Frontal cortex (tissue), 4 donors: Measurements from ENCODE around the gene TSPAN15. TPM values are rescaled to one million over a fixed set of nuclear protein-coding genes. Genes with fewer than 3 reads are reported as not detected.

Experiments
- DNase-seq, 2 donors: peaks; one replicate each; pipeline ENCODE4 v3.0.0; 2012; ENCODE audit warnings: low spot score in 2 of 2
- FAIRE-seq: peaks from 2 replicates; lab custom pipeline; 2012; peaks lifted over from hg19 to GRCh38; lab: Jason Lieb, UNC
- total RNA-seq: library from RNA; depleted of rRNA; stranded (reverse); fragments of >200 nt; gene quantifications from one replicate; pipeline ENCODE4 v1.2.3, GENCODE V29; 2014
- donor health status: control.
- donor health status: control.
- donor health status: control.

The TSPAN15 gene
- total RNA-seq, 1 donor from 2014 or later: 5.7 TPM

DNA sequence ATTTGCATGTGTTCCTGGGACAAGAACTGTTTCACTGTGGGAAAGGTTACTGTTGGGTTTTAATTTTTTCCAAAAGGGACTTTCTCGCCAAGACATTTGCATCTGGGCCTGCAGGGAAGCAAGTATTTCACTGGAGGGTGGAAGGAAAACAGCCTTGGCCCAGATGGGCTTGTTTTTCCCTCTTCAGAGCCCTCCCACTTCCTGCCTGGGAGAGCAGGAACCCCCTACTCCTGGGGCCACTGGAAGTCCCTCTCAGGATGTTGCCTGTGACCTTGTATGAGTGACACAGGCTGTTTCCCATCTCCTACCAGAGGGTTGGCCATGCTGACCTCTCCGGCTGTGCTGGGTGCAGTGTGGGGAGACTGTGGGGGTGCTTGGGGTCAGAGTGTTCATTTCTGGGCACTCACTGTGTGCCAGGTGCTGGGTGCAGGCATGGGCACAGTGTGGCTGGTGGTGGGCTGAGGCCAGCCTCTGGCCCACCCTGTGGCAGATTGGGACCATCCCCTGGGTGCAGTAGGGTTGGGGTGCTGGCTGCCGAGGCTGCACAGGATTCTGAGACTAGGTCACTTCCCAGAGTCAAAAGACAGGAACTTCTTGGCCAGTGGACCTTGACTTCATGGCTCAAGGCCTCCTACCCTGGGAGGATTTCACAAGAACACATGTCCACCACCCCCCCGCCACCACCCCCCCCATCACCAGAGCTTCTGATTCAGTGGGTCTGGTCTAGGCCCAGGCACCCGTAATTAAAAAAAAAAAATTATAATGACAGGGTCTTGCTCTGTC is 10.2 kb downstream of the TSPAN15 start:
- DNase-seq: no peak
- no peak for FAIRE-seq

- FAIRE-seq: no peak
- no peak for DNase-seq
Measured at GRCh38 chr10:69463886-69464285, 12.6 kb downstream of the TSPAN15 start.

DNA sequence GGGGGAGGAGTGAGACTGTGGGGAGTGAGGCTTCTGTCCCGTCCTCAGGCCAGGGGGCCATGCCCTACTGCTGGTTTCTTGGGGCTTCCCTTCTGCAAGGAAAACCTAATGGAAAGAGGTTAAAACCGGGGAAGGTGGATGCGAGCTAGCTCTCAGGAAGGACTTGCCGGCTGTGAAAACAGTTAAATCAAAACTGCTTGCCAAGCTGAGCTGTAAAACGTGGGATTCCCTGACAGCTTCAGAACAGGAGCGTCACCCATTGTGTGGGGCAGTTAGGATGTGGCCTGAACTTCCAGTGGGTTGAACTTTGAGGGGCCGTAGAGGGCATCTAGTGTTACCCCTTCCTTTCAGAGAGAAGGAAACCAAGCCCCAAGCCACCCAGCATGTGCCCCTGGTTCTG is 13.1 kb downstream of the TSPAN15 start:
- FAIRE-seq (no peak), DNase-seq (no peak)

GRCh38 chr10:69464801-69465401 is 13.6 kb downstream of the TSPAN15 start:
- no peak for FAIRE-seq
- peak; percentile 33 to 54 for DNase-seq

GRCh38 chr10:69465457-69466157 is 14.3 kb downstream of the TSPAN15 start:
- DNase-seq: no peak
- no peak for FAIRE-seq

GRCh38 chr10:69466158-69466490 is 14.9 kb downstream of the TSPAN15 start:
- no peak for FAIRE-seq
- DNase-seq: no peak

GRCh38 chr10:69466689-69467088 is 15.4 kb downstream of the TSPAN15 start:
- FAIRE-seq: no peak
- DNase-seq: no peak

DNA sequence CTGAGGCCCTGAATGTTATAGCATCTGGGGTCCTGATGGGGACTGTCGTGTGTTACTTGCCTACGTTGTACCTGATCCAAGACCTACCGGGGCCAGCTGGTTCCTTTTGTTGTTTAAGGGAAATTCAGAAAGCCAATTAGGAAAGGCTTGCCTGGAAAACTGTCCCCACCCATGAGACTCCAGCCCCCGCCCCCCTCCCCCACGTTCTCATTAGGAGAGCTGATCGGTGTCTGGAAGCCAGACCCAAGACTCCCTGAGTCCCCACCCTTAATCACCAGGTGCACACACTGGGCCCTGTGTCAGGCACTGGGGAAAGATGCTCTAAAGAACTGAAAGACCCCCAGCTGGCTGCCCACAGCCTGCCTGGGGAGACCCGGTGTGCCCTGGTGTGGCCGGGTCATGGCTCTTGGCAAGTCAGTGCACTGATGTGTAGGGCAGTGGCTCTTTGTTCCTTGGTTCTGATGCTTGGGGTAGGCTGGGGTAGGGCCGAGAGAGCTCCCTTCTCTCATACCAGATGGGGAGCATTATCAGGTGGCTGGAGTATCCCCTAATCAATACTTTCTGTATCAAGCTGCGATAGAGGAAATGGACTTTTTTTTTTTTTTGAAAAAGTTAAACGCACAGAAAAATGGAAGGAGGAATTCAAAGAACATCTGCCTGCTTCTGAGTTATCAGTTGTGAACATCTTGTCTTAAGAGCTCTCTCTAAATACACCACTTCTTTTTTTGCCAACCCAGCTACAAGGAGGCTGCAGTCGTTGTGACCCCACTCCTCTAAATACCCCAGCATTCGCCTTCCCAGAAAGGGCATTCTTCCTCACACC is 16.9 kb downstream of the TSPAN15 start:
- DNase-seq: no peak
- no peak for FAIRE-seq

GRCh38 chr10:69468751-69469089 is 17.5 kb downstream of the TSPAN15 start:
- FAIRE-seq (no peak), DNase-seq (no peak)

DNA sequence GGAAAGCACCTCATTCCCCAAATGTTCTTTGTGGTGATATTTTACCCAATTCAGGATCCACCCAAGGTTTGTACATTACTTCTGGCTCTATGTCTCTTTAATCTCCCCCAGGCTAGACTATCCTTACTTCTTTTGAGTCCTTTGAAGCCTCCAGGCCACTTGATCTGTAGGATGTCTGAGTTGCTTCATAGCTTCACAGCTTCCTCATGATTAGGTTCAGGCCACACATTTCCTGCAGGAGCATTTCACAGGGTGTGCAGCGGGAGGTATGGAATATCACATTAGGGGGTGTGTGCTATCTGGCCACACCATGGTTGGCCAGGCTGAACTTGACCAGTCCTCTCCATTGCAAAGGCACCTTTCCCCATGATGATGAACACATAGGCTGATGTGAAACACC is 18.7 kb downstream of the TSPAN15 start:
- FAIRE-seq (no peak), DNase-seq (no peak)

DNA sequence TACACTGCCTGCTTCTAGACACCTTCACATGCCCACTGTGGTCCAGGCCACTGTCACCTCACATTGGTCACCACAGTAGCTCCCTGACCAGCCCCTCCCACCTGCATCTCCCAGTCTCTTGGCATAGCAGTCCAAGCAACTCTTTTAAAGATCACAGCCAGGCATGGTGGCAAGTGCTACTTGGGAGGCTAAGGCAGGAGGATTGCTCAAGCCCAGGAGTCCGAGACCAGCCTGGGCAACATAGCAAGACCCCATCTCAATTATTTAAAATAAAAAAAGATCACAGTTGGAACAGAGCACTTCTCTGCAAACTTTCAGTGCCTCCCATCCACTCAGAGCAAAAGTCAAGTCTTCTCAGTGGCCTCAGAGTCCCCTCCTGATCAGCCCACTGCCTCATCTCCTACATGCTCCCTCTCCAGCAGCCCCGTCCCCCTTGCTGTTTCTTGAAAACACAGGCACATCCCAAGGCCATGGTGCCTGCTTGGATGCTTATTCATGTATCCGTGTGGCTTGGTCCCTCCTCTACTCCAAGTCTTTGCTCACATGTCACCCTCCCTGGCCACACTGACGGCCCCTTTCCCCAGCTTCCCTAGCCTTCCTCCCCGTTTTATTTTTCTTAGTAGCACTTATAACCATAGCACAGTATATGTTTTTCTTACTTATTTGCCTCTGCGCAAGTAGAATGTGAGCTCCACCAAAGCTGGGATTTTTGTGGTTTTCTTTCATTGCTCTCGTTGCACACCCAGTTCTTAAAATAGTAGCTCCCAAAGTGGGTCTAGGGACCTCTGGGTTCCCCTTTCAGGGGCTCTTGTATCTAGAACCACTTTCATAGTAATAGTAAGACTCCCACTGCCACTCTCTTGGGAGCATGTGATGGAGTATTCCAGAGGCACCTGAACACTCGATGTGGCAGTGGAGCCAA is 19.5 kb downstream of the TSPAN15 start:
- no peak for FAIRE-seq
- DNase-seq: no peak

DNA sequence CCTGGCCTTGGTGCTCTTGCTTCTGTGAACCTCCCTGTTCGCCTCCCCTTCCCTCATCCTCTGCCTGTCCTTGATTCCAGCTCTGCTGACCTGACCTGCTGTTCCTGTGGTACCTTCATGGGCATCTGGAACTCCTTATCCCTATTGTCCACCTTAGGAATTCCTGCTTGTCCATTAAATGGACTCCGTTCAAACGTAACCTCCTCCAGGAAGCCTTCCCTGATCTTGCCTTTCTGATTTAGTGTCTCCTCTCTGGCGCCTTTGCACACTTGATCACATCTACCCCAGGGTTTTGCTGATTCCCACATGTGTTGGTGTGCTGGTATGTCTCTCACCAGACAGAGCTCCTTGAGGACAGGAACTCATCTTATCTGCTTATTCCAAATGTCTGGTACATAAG is 20.9 kb downstream of the TSPAN15 start:
- no peak for FAIRE-seq
- DNase-seq: no peak

- FAIRE-seq (no peak), DNase-seq (no peak)
Measured at GRCh38 chr10:69472544-69472943, 21.3 kb downstream of the TSPAN15 start.

DNA sequence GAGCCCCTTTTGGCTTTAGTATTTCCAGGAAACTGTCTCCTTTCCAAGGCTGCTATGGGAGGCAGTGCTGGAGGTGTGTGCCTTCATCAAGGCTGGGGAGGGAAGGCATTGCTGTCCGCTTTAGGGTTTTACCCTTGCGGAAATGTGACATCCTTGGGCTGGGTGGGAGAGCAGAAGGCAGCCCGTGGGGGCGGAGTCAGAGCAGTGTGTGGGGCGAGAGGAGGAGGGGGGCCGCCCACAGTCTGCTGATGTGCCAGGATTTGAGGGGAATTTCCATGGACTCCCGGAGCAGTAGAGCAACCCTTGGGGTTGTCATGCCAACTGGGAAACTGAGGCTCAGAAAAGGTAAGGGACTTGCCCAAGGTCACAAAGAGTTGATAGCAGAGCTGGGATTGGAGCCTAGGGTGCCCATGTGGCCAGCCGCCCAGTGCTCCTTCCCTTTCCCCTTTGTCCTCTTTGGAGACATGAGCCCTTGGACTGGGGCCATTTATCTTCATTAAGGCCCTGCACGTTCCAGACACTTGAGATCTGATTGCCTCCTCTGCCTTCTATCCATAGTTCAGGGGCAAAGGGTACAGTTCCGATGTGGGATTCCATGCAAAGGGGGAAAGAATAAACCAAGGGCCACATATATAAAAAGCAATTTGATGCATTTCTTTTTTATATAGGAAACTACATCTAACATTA is 22.2 kb downstream of the TSPAN15 start:
- FAIRE-seq: no peak
- no peak for DNase-seq

- FAIRE-seq: no peak
- DNase-seq: no peak
Measured at GRCh38 chr10:69474742-69475432, 23.6 kb downstream of the TSPAN15 start.

DNA sequence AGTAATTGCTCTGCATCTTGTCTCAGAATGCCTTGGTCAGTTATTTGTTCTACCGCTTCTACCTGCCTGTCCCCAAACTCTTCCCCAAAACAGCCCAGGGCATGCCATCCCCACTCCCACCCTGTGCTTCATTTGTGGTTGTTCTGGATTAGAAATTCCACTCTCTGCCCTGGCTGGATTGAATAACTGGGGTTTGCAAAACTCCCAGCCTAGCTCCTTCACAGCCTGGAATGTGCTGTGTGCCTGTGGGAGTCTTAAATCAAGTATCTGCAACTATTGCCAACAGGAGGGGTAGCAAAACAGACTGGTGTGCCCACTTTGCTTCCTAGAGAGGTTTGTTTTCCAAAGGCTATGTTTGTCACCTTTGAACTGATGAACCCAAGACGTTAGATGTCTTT is 24.2 kb downstream of the TSPAN15 start:
- FAIRE-seq (no peak), DNase-seq (no peak)

DNA sequence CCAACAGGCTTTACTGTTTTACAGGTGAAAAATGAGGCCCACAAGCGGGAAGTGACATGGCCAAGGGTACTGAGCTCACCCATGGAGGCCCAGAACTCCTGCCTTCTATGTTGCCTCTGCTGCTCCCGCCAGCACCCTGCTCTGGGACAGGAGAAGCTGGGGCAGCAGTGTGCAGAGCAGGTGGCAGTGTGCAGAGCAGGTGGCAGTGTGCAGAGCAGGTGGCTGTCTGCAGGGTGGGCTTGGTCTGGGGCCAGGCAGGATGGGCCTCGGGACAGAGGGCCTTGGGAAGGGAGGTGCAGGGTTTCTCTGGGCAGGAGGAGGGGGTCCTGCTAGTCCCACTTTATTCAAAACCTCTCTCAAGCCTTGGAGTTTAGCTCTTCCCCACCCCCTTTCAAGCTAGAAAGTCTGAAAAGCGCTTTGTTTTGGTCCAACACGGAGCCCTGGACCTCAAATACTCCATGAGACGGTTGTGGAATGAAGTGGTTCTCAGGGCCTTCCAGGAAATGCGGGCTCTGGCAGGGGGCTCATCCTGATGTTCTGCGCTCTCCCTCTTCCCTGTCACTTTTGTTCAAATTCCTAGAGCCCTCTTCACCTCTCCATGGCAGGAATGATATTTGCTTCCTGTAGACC is 26.8 kb downstream of the TSPAN15 start:
- DNase-seq (no peak), FAIRE-seq (no peak)
